Activated CD4-positive, CD25-positive, alpha-beta regulatory T cell treated with anti-CD3 and anti-CD28 coated beads, Interleukin-2, amount 50 U/mL, for 24 hours (primary cell): Measurements from ENCODE around the gene ARMC10.
"Not testable (repeated sequence)": the region's sequence is repeated elsewhere in the genome, so short reads cannot be mapped to it uniquely, and the experiment has no call there.

Experiments
- ATAC-seq, 2 donors: fragments of 150-1000 bp; cut with Tn5 transposase; one replicate each; pipeline ENCODE4 v1.10.0; 2021; ENCODE audit warnings: mild to moderate bottlenecking in 1 of 2, moderate library complexity in 1 of 2

Gene ARMC10

DNA sequence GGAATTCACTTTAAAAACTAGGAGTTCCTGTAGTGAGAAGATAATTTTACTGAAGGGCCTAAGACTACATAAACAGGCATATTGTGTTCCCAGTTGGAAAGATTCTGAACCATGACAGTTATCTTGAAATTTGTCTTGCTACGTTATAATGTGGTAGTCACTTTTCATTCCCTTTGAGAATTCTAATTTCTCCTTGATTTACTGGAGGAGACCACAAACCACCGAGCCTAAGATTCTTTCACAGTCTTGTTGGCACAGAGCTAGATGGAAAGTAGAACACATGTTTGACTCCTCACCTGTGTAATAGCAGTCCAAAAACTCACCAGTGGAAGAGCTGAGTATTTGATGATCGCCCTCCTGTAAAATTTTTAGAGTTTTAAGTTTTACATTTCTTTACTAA lies 4.9 kb downstream of the ARMC10 start:
- no peak for ATAC-seq

DNA sequence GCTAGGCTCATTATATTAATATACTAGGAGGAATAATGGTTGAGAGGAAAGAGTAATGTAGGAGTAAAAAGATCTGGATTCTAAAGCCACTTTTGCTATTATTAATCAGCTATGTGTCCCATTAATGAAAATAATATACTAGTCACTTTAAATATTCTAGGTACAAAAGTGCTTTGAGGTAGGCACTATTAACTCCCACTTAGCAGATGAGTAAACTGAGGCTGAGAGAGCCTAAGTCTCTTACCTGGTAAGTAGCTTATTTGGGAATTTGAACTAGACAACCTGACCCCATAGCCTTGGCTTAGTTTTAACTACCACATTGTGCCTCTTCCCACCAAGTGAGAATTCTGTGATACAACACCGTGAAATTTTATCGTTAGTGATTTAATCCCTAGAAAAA lies 6.0 kb downstream of the ARMC10 start:
- ATAC-seq = no peak

DNA sequence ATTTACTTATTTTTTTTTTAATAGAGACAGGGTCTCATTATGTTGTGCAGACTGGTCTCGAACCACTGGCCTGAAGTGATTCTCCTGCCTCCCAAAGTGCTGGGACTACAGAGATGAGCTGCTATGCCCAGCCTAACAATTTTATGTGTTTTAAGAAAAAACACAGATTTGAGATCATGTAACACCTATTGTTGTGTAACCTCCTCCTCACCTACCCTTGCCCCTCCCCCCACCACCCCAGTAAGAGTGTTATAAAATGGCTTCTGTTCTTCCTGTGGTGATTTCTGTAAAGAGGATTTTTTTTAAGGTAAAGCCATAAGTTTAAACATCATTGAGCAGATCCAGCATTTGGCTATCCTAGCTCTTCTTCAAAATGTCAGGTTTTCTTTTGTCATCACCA lies 7.6 kb downstream of the ARMC10 start:
- ATAC-seq = no peak

DNA sequence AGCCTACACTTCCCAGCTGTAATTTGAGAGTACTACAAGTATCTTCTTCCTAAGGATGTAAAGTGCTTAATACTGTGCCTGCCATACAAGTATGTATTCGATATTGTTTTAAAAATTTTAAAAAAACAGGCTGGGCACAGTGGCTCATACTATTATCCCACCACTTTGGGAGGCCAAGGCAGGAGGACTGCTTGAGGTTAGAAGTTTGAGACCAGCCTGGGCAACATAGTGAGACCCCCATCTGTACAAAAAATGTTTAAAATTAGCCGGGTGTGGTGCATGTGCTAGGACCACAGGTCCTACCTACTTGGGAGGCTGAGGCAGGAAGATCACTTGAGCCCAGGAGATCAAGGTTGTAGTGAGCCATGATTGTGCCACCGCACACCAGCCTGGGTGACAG lies 8.3 kb downstream of the ARMC10 start:
- no peak for ATAC-seq

DNA sequence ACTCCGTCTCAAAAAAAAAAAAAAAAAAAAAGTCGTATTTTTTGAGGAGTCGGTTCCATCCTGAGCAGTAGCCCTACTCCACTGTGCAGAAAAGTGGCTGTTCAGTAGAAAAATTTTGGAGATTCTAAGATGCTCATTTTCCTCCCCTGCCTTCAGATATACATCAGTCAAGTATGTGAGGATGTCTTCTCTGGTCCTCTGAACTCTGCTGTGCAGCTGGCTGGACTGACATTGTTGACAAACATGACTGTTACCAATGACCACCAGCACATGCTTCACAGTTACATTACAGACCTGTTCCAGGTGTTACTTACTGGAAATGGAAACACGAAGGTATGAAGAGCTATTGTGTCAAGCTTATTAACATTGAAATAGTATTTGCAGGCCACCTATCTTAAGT lies 17.4 kb downstream of the ARMC10 start:
- ATAC-seq = not testable (repeated sequence)

DNA sequence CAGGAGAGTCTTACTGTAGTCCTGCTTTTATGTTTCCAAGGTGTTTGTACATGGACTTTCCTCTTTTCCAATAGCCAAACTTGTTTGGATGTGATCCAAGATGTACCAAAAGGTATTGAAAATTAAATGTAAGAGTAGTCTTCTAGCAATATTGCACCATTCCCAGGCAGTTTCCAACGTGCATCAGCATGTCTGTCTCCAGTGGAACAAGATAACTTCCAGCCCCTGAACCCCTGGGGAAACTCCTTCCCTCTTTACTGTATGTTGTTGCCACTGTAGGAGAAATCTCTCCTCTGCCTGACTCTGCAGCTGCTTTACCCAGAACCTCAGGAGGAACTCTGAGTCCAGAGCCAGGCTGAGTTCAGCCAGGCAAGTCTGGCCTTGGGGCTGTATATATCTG lies 18.5 kb downstream of the ARMC10 start:
- ATAC-seq = no peak

DNA sequence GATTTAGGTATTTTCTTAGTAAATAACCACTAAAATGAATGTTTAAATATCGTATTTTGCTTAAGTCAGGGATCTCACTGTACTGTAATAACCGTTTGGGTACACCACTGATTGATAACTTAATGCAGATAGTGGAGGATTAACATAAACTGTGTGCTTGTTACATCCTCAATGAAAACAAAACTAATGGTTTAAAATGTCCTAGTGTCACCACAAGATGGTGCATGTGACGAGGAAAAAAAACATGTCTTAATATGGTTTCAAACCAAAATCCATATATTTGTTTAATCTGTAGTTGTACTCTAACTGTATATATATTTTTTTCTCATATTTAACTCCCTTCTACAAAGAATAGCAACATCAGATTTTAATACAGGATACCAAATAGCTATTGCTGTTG lies 19.2 kb downstream of the ARMC10 start:
- ATAC-seq = no peak

DNA sequence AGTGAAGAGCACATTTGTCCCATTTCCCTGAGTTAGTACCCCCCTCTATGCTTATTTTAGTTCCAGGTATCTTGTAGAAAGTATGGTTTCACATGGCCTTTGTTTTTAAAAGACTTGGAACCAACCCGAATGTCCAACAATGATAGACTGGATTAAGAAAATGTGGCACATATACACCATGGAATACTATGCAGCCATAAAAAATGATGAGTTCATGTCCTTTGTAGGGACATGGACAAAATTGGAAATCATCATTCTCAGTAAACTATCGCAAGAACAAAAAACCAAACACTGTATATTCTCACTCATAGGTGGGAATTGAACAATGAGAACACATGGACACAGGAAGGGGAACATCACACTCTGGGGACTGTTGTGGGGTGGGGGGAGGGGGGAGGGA lies 20.6 kb downstream of the ARMC10 start:
- not testable (repeated sequence) for ATAC-seq

DNA sequence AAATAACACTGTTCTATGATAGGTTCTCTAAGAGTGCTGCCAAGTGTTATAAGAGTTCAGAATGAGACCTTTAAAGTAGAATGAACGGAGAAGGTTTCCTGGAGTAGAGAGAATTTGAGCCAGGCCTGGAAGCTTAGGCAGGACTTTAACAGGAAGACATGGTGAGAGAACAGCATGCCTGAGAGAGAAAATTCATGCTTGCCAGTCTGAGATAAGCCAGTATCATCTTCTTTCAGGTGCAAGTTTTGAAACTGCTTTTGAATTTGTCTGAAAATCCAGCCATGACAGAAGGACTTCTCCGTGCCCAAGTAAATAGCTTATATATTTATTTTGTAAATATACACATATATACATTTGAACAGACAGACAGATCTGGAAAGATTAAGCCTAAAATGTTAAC lies 22.1 kb downstream of the ARMC10 start:
- ATAC-seq = no peak

DNA sequence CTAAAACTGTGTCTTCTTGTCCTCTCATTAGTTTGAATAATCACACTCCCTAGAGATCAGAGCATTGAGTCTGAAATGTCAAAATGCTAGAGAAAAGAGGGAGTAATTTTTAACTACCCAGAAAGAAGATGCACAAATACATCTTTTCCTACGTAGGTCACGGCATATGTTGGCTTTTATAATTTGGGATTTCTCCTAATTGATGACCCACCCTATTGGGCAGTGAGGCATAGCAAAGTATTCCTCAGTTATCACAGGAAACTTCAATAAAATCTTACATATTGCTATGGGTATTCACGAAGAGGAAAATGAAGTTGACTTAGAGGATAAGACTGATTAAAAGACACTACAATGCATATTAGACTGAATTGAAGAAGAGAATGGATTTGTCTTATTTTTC lies 25.4 kb downstream of the ARMC10 start:
- no peak for ATAC-seq

DNA sequence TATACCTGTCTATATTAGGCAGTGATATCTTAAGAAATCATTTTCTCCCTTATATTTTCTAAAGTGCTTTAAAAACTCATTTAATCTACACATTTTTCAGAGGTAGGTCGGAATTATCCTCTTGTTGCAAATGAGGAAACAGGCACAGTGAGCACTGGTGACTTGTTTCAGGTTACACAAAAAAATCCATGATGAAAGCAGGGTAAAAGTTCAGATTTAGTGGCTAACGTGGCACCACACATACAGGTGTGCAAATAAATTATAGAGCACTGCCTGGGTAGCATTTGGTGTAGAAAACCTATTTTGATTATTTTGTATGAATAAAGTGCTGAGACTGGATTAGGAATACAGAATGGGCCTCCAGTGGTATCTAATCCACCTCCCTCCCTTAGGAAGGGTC lies 26.6 kb downstream of the ARMC10 start:
- no peak for ATAC-seq

DNA sequence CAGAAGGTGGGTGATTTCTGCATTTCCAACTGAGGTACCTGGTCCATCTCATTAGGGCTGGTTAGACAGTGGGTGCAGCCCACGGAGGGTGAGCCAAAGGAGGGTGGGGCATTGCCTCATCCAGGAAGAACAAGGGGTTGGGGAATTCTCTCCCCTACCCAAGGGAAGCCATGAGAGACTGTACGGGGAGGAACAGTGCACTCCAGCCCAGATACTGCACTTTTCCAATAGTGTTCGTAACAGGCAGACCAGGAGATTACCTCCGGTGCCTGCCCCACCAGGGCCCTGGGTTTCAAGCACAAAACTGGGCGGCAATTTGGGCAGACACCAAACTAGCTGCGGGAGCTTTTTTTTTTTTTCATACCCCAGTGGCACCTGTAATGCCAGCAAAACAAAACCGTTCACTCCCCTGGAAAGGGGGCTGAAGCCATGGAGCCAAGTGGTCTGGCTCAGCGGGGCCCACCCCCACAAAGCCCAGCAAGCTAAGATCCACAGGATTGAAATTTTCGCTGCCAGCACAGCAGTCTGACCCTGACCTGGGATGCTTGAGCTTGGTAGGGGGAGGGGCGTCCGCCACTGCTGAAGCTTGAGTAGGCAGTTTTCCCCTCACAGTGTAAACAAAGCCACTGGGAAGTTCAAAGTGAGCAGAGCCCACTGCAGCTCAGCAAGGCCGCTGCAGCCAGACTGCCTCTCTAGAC lies 31.2 kb downstream of the ARMC10 start:
- no peak for ATAC-seq

DNA sequence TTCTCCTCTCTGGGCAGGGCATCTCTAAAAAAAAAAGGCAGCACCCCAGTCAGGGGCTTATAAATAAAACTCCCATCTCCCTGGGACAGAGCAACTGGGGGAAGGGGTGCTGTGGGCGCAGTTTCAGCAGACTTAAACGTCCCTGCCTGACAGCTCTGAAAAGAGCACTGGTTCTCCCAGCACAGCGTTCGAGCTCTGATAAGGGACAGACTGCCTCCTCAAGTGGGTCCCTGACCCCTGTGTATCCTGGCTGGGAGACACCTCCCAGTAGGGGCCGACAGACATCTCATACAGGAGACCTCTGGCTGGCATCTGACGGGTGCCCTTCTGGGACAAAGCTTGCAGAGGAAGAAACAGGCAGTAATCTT lies 31.7 kb downstream of the ARMC10 start:
- ATAC-seq = not testable (repeated sequence)

DNA sequence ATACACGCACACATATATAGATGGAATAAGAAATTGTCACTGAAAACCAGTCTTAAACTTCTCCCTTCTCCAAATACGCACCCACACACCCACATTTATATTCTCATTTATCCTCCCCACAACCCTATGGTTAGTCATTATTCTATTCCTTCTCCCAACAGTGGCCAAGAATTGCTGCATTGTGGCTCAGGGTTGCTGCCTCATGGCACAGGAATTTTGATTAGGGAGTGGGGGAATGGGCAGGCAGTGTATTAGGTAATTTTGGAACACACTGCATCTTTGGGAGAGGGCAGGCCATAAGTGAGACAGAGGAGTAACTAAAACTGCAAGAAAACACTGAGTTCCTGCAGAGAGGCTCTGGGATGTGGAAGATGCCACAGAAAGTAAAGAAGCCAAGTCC lies 38.2 kb downstream of the ARMC10 start:
- ATAC-seq = no peak

DNA sequence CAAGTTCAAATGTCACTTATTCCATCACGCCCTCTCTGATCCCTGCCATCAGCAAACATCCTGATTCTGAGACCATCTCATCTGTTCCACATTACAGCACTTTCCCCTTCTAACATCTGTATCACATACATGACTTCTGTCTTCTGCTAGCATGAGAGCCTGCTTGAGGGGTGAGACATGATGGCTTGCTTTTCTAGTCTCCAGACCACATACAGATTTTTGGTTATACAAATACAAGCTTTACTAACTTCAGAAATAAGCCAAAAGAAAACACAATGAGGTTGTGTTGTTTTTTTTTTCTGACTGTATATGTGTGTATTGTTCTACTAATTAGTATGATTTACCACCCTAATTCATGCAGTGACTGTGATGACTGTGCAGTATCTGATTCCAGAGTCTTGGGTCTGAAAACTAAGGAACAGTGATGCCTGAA lies 39.7 kb downstream of the ARMC10 start:
- ATAC-seq = no peak

DNA sequence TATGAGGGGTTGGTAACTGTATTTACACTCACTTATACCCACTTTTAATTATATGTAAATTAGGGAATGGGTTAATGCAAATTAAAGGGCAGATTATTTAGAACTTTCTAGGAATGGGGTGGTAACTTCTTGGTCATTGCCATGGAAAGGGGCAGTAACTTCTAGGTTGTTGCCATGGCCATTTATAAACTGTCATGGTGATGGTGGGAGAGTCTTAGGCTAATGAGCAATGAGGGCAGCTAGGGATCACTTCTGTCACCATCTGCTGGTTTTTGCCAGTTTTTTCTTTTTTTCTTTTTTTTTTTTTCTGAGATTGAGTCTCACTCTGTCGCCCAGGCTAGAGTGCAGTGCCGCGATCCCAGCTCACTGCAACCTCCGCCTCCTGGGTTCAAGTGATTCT lies 40.8 kb downstream of the ARMC10 start:
- no peak for ATAC-seq

DNA sequence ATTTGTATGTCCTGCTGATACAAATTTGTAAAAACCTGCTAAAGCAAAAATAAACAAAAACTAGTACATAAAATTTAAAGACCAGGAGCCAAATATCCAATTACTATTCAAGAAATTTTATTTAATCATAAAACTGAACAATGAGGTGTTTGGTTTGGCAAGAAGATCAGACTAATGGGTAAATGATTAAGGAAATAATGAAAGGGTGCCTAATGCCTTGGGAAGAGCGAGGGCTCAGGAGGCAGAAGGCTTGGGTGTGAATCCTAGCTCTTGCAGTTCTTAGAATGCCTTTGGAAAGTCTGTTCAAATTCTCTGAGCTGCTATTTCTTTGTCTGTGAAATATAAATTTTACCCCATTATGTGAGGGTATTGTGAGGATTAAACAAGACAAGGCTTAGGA lies 41.6 kb downstream of the ARMC10 start:
- ATAC-seq = no peak

DNA sequence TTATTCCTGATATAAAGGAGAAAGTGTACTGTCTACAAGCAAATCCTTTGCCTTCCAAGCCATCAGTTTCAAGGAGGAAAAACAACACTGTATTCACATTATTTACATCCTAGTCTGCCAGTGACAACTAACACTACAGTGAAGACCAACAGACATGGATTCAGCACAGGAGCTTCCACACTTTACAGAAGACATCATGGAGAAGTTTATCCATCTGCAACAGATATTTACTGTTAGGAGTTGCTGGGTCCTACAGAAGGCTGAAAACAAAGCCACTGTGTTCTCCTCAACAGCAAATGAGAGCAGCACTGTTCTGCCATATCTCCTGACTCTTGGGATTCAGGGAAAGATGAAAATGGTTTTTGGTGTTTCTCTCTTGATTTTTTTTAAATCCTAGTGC lies 42.1 kb downstream of the ARMC10 start:
- ATAC-seq = no peak

DNA sequence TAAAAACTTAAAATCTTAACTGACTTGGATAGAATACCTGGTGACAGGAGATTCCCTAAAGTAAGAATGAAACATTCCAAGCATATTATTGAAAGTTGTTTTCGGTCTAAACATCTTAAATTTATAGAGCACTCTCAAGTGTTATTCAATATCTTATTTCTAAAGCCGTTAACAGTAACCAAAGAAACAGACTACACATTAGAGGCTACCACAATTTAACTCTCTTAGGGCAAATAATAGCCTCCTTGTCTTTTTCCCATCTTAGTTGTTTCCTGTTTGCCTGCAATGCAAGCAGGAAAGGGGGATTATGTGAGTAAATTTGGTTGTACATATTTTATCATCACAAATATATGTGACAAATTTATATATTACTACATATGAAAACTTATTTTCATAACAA lies 42.5 kb downstream of the ARMC10 start:
- ATAC-seq = no peak

DNA sequence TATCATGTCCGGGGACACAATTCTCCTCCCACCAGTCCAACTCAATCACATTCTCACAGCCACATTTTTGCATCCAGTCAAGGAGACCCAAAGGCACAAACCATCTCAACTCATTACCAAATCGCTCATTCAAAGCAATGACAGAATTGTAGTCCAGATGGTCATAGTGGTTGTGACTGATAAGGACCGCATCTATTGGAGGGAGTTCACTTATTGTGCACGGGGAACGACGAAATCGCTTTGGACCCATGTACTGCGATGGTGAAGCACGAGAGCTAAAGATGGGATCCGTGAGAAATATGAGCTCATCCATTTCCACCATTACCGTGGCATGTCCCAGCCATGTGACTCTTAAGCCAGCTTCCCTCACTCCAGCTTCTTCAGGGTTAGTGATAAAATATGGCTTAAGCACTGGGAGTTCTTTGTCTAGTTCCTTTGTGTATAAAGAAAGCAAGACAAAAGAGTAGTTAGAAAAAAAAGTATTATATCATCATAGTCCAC lies 44.9 kb downstream of the ARMC10 start:
- no peak for ATAC-seq

DNA sequence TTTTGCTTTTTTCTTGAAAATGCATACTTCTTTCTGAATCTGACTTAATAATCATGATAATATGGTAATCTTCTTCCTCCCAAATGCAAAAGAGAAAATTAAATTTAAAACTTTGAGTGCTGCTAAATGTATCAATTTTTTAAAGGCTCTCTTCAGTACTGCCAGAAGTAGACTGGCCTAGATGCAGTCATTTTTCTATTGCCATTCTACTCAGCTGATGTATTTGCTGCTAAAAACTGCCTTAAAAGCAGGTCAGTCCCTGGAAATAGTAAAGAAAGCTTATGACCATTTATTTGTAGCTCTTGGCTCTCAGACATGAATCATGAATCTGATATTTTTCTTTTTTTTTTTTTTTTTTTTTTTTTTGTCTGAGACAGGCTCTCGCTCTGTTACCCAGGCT lies 45.4 kb downstream of the ARMC10 start:
- ATAC-seq = no peak

DNA sequence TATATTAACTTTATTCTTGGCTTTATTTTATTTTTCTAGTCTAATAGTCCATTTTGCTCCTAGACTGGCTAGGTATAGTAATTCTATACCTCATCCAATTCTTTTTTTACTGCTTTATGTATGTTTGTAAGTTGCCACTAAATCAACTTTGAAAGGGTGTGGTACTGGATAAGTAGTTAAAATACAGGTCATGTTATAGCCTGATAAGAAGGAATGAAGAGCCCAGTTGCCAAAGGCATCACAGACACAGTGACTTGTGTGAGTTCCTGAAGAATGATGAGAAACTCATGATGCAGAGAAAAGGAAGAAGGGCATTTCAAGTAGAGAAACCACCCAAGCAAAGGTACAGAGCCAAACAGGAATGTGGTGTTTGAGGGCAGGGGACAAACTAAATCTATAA lies 46.7 kb downstream of the ARMC10 start:
- no peak for ATAC-seq

DNA sequence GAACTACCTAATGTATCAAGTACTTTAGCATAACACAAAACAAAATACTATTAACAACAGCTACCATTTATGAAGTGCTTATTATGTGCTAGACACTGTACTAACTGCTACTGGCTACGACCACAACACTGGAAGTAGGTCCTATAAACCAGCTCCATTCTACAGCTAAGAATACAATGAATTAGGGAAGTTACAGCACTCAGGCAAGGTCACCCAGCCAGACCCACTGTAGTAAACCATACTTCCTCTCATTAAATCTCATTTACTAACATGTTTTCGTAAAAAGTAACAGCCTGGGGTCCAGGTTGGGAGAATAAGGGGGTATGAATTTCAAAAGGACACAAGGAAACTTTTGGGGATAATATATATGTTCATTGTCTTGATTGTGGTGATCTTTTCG lies 48.6 kb downstream of the ARMC10 start:
- no peak for ATAC-seq

DNA sequence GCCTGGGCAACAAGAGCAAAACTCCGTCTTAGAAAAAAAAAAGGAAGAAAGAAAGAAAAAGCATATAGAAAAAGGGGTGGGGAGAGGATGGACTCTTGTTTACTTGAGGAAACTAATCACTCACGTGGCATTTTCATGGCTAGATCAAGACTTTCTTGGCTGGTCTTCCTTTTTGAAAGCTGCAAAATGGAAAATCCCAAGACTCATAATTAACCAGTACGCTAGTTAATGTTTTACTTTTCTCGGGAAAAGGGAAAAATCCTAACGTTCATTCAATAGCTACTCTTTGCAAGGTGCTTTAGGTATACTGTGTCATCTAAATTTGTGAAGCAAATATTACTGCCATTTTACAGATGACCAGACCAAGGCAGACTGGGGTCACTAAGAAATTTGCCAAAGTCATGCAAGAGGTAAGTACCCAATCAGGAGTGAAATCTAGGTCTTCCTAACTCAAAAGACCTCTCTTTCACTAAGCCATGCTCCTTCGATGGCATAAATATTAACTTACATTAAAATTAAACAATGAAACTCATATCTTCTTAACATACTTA lies 49.6 kb downstream of the ARMC10 start:
- no peak for ATAC-seq

DNA sequence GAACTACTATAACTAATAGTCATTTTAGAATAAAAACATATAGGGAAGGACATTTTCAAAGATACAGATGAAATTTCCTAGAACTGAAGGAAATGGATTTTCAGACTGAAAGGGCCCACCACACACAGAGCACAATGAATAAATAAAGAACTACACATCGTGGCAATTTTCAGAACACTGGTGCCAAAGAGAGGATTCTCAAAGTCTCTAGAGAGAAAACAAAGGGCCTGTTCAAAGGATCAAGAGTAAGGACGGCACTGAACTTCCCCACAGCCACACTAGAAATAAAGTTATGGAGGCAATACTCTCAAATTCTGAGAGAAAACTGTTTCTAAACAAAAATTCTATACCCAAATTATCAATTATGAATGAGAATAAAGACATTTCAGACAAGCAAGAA lies 52.1 kb downstream of the ARMC10 start:
- ATAC-seq = no peak
